ENCODE data around the gene ADAM19. TPM values are rescaled to one million over a fixed set of nuclear protein-coding genes. Genes with fewer than 3 reads are reported as not detected.

The ADAM19 gene
- total RNA-seq, 1 donor from 2014 or later = 4.9 TPM

- TF ChIP-seq POLR2AphosphoS5 (IDR thresholded peaks at IDR 0.05; ENCODE audit: insufficient read depth in 1 of 2, low read depth in 1 of 2) (no peak), POLR2A (IDR thresholded peaks at IDR 0.05) (no peak)
- TF ChIP-seq, protein P1, sequence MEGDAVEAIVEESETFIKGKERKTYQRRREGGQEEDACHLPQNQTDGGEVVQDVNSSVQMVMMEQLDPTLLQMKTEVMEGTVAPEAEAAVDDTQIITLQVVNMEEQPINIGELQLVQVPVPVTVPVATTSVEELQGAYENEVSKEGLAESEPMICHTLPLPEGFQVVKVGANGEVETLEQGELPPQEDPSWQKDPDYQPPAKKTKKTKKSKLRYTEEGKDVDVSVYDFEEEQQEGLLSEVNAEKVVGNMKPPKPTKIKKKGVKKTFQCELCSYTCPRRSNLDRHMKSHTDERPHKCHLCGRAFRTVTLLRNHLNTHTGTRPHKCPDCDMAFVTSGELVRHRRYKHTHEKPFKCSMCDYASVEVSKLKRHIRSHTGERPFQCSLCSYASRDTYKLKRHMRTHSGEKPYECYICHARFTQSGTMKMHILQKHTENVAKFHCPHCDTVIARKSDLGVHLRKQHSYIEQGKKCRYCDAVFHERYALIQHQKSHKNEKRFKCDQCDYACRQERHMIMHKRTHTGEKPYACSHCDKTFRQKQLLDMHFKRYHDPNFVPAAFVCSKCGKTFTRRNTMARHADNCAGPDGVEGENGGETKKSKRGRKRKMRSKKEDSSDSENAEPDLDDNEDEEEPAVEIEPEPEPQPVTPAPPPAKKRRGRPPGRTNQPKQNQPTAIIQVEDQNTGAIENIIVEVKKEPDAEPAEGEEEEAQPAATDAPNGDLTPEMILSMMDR (IDR thresholded peaks at IDR 0.05) = no peak
- Histone ChIP-seq H3K9me3 (no peaks in the 10 kb centered on the region), H3K36me3 (no peaks in the 10 kb centered on the region), H3K27me3 (no peaks in the 10 kb centered on the region), H3K4me3 (no peak overlapping the region), H3K27ac (no peak overlapping the region), H3K4me1 (no peaks in the 10 kb centered on the region)
- intact Hi-C loops (cut with DNase I) = no loop called here
- no peak for DNase-seq (ENCODE audit: extremely low spot score in 2 of 2)
Measured at GRCh38 chr5:157481265-157481664, 94.3 kb downstream of the ADAM19 start.

DNA sequence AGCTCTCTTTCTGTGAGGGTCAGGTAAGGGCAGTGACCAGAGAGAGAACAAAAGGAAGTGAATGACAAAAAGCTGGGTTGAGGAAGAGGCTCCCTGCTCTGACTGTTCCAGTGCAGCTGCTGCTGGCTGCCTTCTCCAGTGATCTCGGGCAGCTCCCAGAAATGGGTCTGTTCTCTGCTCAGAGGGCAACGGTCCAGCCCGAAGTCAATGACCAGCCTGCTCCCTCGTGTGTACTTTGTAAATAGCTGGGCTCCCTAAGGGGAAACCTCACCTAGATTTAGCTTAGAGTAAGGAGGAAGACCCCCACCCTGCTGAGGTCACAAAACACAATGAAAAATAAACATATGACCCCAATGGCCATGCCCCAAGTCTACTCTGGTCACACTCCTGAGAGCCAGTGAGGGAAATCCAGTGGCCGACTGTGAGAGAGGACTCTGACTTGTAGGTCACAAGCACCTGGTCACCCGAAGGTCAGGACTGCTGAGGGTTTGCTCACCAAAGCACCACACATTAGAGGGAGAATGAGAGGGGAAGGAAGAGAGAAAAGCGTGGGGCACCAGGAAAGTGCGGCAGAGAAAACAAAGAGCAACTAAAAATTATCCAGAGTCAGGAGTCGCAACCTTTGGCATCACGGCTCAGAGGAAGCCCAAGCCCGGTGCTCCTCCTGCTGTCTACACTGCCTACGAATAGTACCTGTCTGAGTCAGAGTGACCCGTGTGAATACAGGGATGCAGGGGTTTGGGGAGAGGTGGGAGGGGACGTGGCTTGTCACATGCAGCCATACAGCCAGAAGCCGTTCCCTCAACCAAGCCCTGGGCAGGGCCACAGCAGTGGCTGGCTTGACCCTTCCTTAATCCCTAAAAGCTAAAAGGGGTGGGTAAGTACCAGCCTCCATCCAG is 95.7 kb downstream of the ADAM19 start:
- no peaks in the 10 kb centered on the region for H3K36me3 ChIP-seq
- DNase-seq (ENCODE audit: extremely low spot score in 2 of 2) = no peak
- H3K9me3 ChIP-seq = no peaks in the 10 kb centered on the region
- H3K4me3 ChIP-seq = no peak overlapping the region
- H3K27ac ChIP-seq = no peak overlapping the region
- TF ChIP-seq POLR2A (IDR thresholded peaks at IDR 0.05) (no peak), POLR2AphosphoS5 (IDR thresholded peaks at IDR 0.05; ENCODE audit: insufficient read depth in 1 of 2, low read depth in 1 of 2) (no peak)
- TF ChIP-seq, protein P1 (IDR thresholded peaks at IDR 0.05) = no peak
- intact Hi-C loops (cut with DNase I) = no loop called here
- no peaks in the 10 kb centered on the region for H3K4me1 ChIP-seq
- no peaks in the 10 kb centered on the region for H3K27me3 ChIP-seq

DNA sequence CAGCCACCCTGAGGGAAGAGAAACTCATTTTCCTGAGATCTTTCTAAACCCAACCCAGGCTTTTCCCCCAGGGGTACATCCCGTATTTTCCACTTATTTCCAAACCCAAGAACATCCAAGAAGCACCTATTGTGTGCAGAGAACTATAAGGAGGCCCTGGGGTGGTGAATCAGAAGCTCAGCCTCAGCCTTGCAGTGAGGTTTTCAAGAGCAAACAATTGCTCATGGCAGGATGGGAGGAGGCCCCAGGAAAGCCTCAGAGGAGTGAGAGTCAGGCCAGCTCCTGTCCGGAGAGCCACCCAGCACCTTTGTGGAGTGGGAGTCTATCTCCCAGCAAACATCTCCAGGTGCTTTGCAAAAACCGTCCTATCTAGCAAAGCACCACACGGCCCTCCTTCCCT is 96.4 kb downstream of the ADAM19 start:
- TF ChIP-seq POLR2AphosphoS5 (IDR thresholded peaks at IDR 0.05; ENCODE audit: insufficient read depth in 1 of 2, low read depth in 1 of 2) = no peak
- Histone ChIP-seq H3K27ac (no peak overlapping the region), H3K27me3 (no peaks in the 10 kb centered on the region), H3K4me3 (no peak overlapping the region), H3K36me3 (no peaks in the 10 kb centered on the region), H3K9me3 (no peaks in the 10 kb centered on the region), H3K4me1 (no peaks in the 10 kb centered on the region)
- no peak for DNase-seq (ENCODE audit: extremely low spot score in 2 of 2)
- intact Hi-C loops (cut with DNase I) = no loop called here

GRCh38 chr5:157478726-157479125 is 96.8 kb downstream of the ADAM19 start:
- no peak overlapping the region for H3K27ac ChIP-seq
- H3K4me3 ChIP-seq = no peak overlapping the region
- TF ChIP-seq POLR2A (IDR thresholded peaks at IDR 0.05) = no peak
- TF ChIP-seq, protein P1 (IDR thresholded peaks at IDR 0.05) = no peak
- no peak for TF ChIP-seq POLR2AphosphoS5 (IDR thresholded peaks at IDR 0.05; ENCODE audit: insufficient read depth in 1 of 2, low read depth in 1 of 2)
- no peaks in the 10 kb centered on the region for H3K27me3 ChIP-seq
- H3K4me1 ChIP-seq = no peaks in the 10 kb centered on the region
- no peak for DNase-seq (ENCODE audit: extremely low spot score in 2 of 2)
- H3K9me3 ChIP-seq = no peaks in the 10 kb centered on the region
- H3K36me3 ChIP-seq = no peaks in the 10 kb centered on the region
- intact Hi-C loops (cut with DNase I) = no loop called here

GRCh38 chr5:157477814-157478494 is 97.6 kb downstream of the ADAM19 start:
- TF ChIP-seq, protein P1 (IDR thresholded peaks at IDR 0.05) = no peak
- no peak for TF ChIP-seq POLR2AphosphoS5 (IDR thresholded peaks at IDR 0.05; ENCODE audit: insufficient read depth in 1 of 2, low read depth in 1 of 2)
- TF ChIP-seq POLR2A (IDR thresholded peaks at IDR 0.05) = no peak
- Histone ChIP-seq H3K9me3 (no peaks in the 10 kb centered on the region), H3K36me3 (peaks cover 0 to under 1% of the 10 kb centered on the region in 2 donors), H3K27ac (no peak overlapping the region), H3K4me3 (no peak overlapping the region), H3K4me1 (no peaks in the 10 kb centered on the region), H3K27me3 (no peaks in the 10 kb centered on the region)
- intact Hi-C loops (cut with DNase I) = no loop called here
- DNase-seq (ENCODE audit: extremely low spot score in 2 of 2) = no peak
